H1 (cell line): ENCODE data around the gene SLC35E1. TPM values are rescaled to one million over a fixed set of nuclear protein-coding genes. Genes with fewer than 3 reads are reported as not detected.

Experiments used
- CTBP2 ChIP-seq: IDR thresholded peaks from 2 replicates; pipeline ENCODE4 v1.7.0; 2011; ENCODE audit warnings: borderline replicate concordance, mild to moderate bottlenecking, moderate library complexity, mixed read lengths, low read length; ENCODE audit not compliant: insufficient read depth, insufficient read length
- E2F6 ChIP-seq: IDR thresholded peaks from 2 replicates; pipeline ENCODE4 v1.6.1; 2012; ENCODE audit warnings: inconsistent platforms
- JUN ChIP-seq: IDR thresholded peaks from 2 replicates; pipeline ENCODE4 v1.6.1; 2011; ENCODE audit warnings: low read depth, mild to moderate bottlenecking, improper control_type of control experiment, low read length
- SP1 ChIP-seq: IDR thresholded peaks from 2 replicates; pipeline ENCODE4 v1.6.1; 2011; ENCODE audit warnings: low read depth, low read length
- polyA plus RNA-seq, 7 experiments: library from polyadenylated mRNA; depleted of rRNA in 3 of 7; stranded (reverse) in 5 of 7; unstranded in 2 of 7; fragments of >200 nt in 5 of 7; fragments of 200-250 nt in 2 of 7; gene quantifications; 1 replicate in 5 of 7; 2 replicates in 1 of 7; 4 replicates in 1 of 7; pipeline versions ENCODE4 v1.2.1 to v1.2.3, GENCODE V29; 2011 to 2013; ENCODE audit warnings: missing spikeins in 2 of 7, mixed read lengths in 2 of 7
- total RNA-seq: library from RNA; stranded (reverse); fragmentation: NEBNext Ultra II Directional; extraction: Animal tissue kit (Norgen Biotek cat#: 25700); gene quantifications from 2 replicates; pipeline ENCODE4 v1.2.1, GENCODE V29; 2021

Gene SLC35E1
- total and polyA plus RNA-seq, 2 of the 8 experiments (the other 6 are each of a cell fraction or from before 2014, with no cell fraction given) = 26.0 to 31.9 TPM

GRCh38 chr19:16575861-16576689 lies 3.9 kb upstream of the SLC35E1 start (continued):
- TF ChIP-seq JUN (no peak), CTBP2 (no peak), E2F6 (no peak), SP1 (no peak)
